ENCODE measurements around the gene SLC30A7.

DNA sequence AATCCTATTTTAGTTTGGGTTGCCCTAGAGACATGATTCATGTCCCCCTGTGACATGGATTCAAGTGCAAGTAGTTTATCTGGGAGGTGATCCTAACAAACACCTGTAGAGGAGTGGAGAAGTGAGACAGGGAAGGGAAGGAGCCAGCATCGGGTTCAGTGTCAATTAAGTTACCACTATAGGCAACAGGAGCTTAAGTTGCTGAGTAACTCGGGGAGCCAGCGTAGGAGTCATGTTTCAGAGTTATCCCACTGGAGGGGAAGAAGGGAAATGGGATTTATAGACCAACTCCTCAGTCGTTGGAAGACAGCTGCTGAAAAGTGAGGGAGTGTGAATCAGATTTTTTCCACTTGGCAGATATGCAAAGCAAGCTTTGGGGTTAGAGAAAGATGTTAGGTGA is 54.9 kb downstream of the SLC30A7 start:
- TF ChIP-seq, protein P1, sequence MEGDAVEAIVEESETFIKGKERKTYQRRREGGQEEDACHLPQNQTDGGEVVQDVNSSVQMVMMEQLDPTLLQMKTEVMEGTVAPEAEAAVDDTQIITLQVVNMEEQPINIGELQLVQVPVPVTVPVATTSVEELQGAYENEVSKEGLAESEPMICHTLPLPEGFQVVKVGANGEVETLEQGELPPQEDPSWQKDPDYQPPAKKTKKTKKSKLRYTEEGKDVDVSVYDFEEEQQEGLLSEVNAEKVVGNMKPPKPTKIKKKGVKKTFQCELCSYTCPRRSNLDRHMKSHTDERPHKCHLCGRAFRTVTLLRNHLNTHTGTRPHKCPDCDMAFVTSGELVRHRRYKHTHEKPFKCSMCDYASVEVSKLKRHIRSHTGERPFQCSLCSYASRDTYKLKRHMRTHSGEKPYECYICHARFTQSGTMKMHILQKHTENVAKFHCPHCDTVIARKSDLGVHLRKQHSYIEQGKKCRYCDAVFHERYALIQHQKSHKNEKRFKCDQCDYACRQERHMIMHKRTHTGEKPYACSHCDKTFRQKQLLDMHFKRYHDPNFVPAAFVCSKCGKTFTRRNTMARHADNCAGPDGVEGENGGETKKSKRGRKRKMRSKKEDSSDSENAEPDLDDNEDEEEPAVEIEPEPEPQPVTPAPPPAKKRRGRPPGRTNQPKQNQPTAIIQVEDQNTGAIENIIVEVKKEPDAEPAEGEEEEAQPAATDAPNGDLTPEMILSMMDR (IDR thresholded peaks at IDR 0.05; ENCODE audit: low read length) = no peak
- no peak for TF ChIP-seq EZH2 (IDR thresholded peaks at IDR 0.05; ENCODE audit: borderline replicate concordance, low read length)

Data from OCI-LY1 (cell line).